Neural progenitor cell (in vitro differentiated cells): ENCODE results near the gene UNC5B. TPM values are rescaled to one million over a fixed set of nuclear protein-coding genes. Genes with fewer than 3 reads are reported as not detected.

ENCODE experiments used
- DNase-seq: peaks from one replicate; pipeline ENCODE4 v3.0.0-alpha.2; 2016; ENCODE audit warnings: low spot score
- H2AFZ ChIP-seq: fragments of 200-600 bp; sonication (generic); replicated peaks from 2 replicates; pipeline ENCODE4 v1.6.1; 2016; ENCODE audit warnings: antibody characterized with exemption
- H3F3A ChIP-seq: fragments of 200-600 bp; sonication (generic); 2 replicates; pipeline ENCODE4 v1.6.1; 2016; ENCODE audit warnings: antibody characterized with exemption, low read depth
- H3K27ac ChIP-seq: fragments of 200-600 bp; sonication (generic); 2 replicates; pipeline ENCODE4 v1.5.1; 2016; ENCODE audit warnings: mild to moderate bottlenecking
- H3K27me3 ChIP-seq: fragments of 200-600 bp; sonication (generic); 2 replicates; pipeline ENCODE4 v1.6.1; 2016; ENCODE audit warnings: mild to moderate bottlenecking, moderate library complexity
- H3K36me3 ChIP-seq: fragments of 200-600 bp; sonication (generic); 2 replicates; pipeline ENCODE4 v1.5.1; 2016
- H3K4me1 ChIP-seq: fragments of 200-600 bp; sonication (generic); 2 replicates; pipeline ENCODE4 v1.6.1; 2016; ENCODE audit warnings: mixed run types
- H3K4me2 ChIP-seq: fragments of 200-600 bp; sonication (generic); 2 replicates; pipeline ENCODE4 v1.6.1; 2016
- H3K4me3 ChIP-seq: fragments of 200-600 bp; sonication (generic); 2 replicates; pipeline ENCODE4 v1.5.1; 2016
- H3K79me2 ChIP-seq: fragments of 200-600 bp; sonication (generic); 2 replicates; pipeline ENCODE4 v1.6.1; 2016; ENCODE audit warnings: low read depth
- H3K9ac ChIP-seq: fragments of 200-600 bp; sonication (generic); 2 replicates; pipeline ENCODE4 v1.6.1; 2016
- H3K9me3 ChIP-seq: fragments of 200-600 bp; sonication (generic); 2 replicates; pipeline ENCODE4 v1.5.1; 2016; ENCODE audit warnings: low read depth
- H4K20me1 ChIP-seq: fragments of 200-600 bp; sonication (generic); 2 replicates; pipeline ENCODE4 v1.6.1; 2016; ENCODE audit warnings: low read depth
- H3K27ac Mint-ChIP-seq: 3 replicates; pipeline ENCODE4 v1.8.0; 2021; ENCODE audit warnings: mixed read lengths
- H3K27me3 Mint-ChIP-seq: 2 replicates; pipeline ENCODE4 v1.8.0; 2022; ENCODE audit warnings: low read depth, mild to moderate bottlenecking, inconsistent platforms, moderate library complexity, mixed read lengths; ENCODE audit not compliant: insufficient read depth
- H3K36me3 Mint-ChIP-seq: 3 replicates; pipeline ENCODE4 v1.8.0; 2021; ENCODE audit warnings: mixed read lengths
- H3K4me1 Mint-ChIP-seq: 3 replicates; pipeline ENCODE4 v1.8.0; 2021; ENCODE audit warnings: mixed read lengths
- H3K4me3 Mint-ChIP-seq: 3 replicates; pipeline ENCODE4 v1.8.0; 2021; ENCODE audit warnings: mild to moderate bottlenecking, moderate library complexity, mixed read lengths
- H3K9me3 Mint-ChIP-seq: 3 replicates; pipeline ENCODE4 v1.8.0; 2020; ENCODE audit warnings: mixed read lengths
- EZH2 ChIP-seq: fragments of 200-600 bp; sonication (generic); IDR thresholded peaks from 2 replicates; pipeline ENCODE4 v1.6.1; 2017; ENCODE audit warnings: antibody characterized with exemption, mild to moderate bottlenecking, moderate library complexity
- EZH2phosphoT487 ChIP-seq: fragments of 200-600 bp; sonication (generic); IDR thresholded peaks from 2 replicates; pipeline ENCODE4 v1.6.1; 2017; ENCODE audit warnings: antibody characterized with exemption
- total RNA-seq: library from RNA; depleted of rRNA; stranded (reverse); fragments of >200 nt; gene quantifications from 2 replicates; pipeline ENCODE4 v1.2.3, GENCODE V29; 2015; ENCODE audit warnings: low replicate concordance
- TF ChIP-seq, protein P1 (sequence below): fragments of 200-600 bp; sonication (generic); IDR thresholded peaks from 2 replicates; pipeline ENCODE4 v1.5.1; 2017; ENCODE audit warnings: antibody characterized with exemption, mild to moderate bottlenecking

Gene UNC5B
- total RNA-seq, 1 donor from 2014 or later = 3.3 TPM

DNA sequence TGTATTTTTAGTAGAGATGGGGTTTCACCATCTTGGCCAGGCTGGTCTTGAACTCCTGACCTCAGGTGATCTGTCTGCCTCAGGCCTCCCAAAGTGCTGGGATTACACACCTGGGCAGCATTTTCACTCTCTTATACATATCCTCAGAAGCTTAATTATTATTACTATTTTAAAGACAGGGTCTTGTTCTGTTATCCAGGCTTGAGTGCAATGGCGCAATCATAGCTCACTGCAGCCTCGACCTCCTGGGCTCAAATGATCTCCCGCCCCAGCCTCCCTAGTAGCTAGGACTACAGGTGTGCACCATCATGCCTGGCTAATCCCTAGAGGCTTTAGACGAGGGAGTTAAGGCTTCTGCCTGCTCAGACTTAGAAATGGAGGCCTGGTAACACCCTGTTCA, 26.3 kb downstream of the UNC5B start:
- H3K27ac Mint-ChIP-seq = no peak overlapping the region
- H3K36me3 Mint-ChIP-seq = no peaks in the 10 kb centered on the region
- no peaks in the 10 kb centered on the region for H3F3A ChIP-seq
- no peak overlapping the region for H3K27ac ChIP-seq
- peaks cover 47% of the 10 kb centered on the region for H3K4me1 Mint-ChIP-seq
- peaks cover 6% of the 10 kb centered on the region for H3K27me3 Mint-ChIP-seq
- DNase-seq = no peak
- no peaks in the 10 kb centered on the region for H3K27me3 ChIP-seq
- H3K4me2 ChIP-seq = no peak overlapping the region
- H3K4me1 ChIP-seq = peaks cover 21% of the 10 kb centered on the region
- H3K36me3 ChIP-seq = no peaks in the 10 kb centered on the region
- H3K4me3 Mint-ChIP-seq = no peak overlapping the region
- no peak overlapping the region for H3K9ac ChIP-seq
- H3K4me3 ChIP-seq = no peak overlapping the region
- no peak overlapping the region for H2AFZ ChIP-seq
- no peaks in the 10 kb centered on the region for H3K79me2 ChIP-seq
- H3K9me3 Mint-ChIP-seq = no peaks in the 10 kb centered on the region
- TF ChIP-seq, protein P1, sequence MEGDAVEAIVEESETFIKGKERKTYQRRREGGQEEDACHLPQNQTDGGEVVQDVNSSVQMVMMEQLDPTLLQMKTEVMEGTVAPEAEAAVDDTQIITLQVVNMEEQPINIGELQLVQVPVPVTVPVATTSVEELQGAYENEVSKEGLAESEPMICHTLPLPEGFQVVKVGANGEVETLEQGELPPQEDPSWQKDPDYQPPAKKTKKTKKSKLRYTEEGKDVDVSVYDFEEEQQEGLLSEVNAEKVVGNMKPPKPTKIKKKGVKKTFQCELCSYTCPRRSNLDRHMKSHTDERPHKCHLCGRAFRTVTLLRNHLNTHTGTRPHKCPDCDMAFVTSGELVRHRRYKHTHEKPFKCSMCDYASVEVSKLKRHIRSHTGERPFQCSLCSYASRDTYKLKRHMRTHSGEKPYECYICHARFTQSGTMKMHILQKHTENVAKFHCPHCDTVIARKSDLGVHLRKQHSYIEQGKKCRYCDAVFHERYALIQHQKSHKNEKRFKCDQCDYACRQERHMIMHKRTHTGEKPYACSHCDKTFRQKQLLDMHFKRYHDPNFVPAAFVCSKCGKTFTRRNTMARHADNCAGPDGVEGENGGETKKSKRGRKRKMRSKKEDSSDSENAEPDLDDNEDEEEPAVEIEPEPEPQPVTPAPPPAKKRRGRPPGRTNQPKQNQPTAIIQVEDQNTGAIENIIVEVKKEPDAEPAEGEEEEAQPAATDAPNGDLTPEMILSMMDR = no peak
- no peak for TF ChIP-seq EZH2
- no peak for TF ChIP-seq EZH2phosphoT487
- H4K20me1 ChIP-seq = no peaks in the 10 kb centered on the region
- no peaks in the 10 kb centered on the region for H3K9me3 ChIP-seq

DNA sequence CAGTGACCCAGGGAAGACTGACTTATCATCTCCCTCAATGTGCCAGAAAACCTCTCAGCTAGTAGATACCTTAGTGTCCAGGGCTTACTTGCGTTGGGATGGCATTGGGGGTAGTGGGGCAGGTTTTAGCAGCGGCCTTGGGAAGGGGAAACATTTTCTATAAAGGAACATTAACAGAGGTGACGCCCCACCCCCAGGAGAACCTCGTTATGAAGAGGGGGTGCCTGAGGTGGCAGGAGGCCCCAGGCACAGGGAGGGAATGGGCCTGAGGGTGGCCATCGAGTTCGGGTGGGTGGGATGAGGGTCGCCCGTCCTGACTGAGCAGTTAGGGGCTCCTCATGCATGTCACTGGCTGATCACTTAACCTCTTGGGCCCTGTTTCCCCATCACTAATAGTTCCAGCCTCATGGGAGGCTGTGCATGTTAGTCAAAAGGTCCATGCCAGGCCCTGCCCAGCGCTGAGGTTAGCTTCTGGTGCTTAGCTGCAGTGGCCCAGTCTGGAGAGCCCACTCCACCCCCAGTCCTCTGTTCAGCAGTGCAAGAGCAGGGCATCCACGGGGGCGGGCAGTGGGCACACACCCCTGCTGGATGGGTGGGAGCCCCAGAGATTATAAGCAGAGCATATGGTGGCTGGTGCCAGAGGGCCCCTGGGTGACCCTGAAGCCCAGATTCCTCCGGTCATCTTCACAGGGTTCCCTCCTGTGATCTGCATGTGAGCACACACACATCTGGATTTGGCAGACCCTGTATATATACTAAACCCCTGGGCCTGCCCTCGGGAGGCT, 27.0 kb downstream of the UNC5B start:
- H3K4me1 ChIP-seq = peaks cover 20% of the 10 kb centered on the region
- no peak overlapping the region for H3K4me2 ChIP-seq
- no peak overlapping the region for H2AFZ ChIP-seq
- Mint-ChIP-seq H3K27me3 (peaks cover 5% of the 10 kb centered on the region), H3K27ac (no peak overlapping the region), H3K4me1 (peaks cover 46% of the 10 kb centered on the region), H3K9me3 (no peaks in the 10 kb centered on the region), H3K36me3 (no peaks in the 10 kb centered on the region), H3K4me3 (no peak overlapping the region)
- no peaks in the 10 kb centered on the region for H3K9me3 ChIP-seq
- DNase-seq = no peak
- no peaks in the 10 kb centered on the region for H4K20me1 ChIP-seq
- H3K36me3 ChIP-seq = no peaks in the 10 kb centered on the region
- no peaks in the 10 kb centered on the region for H3F3A ChIP-seq
- no peak overlapping the region for H3K27ac ChIP-seq
- H3K79me2 ChIP-seq = no peaks in the 10 kb centered on the region
- H3K4me3 ChIP-seq = no peak overlapping the region
- TF ChIP-seq, protein P1 = no peak
- TF ChIP-seq EZH2 (no peak), EZH2phosphoT487 (no peak)
- no peaks in the 10 kb centered on the region for H3K27me3 ChIP-seq
- H3K9ac ChIP-seq = no peak overlapping the region

DNA sequence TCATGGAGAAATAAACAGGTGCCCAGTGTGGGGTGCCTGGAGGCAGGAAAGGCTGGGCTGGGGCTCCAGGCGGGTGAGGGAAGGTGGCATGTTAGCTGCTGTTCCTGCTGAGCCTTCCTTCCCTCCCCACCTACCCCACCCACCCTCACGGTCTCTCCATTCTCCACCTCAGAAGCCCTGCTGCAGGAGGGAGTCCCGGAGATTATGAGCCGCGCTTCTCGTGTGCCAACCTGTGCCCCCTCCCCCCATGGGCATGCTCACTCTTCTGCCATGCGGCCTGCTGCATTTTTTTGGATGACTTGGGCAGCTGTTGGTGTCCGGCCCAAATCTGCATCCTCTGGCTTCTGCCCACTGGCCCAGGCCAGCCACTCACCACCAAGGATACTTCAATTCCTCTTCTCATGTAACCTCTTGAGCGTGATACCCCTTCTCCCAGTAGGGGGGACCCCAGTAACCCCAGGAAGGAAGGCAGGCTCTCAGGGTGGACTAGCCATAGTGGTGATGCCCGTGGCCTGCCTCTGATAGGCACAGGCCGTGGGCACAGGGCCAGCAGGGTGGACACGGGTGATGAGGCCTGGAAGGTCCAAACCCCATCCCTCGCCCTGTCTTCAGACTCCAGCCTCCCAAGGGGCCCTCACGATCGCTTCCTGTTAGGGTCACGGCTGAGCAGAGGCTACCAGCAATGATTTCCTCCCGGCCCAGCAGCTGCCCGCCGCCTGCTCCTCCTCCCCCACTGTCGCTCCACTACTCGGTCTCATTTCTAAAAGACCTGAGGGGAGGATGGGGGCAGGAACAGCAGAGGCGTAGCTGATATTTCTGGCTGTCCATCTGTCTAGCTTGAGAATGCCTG, 27.8 kb downstream of the UNC5B start:
- no peak overlapping the region for H3K27ac Mint-ChIP-seq
- H3K4me3 Mint-ChIP-seq = no peak overlapping the region
- Histone ChIP-seq H3K36me3 (no peaks in the 10 kb centered on the region), H3K4me1 (peaks cover 20% of the 10 kb centered on the region), H3K27me3 (no peaks in the 10 kb centered on the region), H3K4me3 (no peak overlapping the region), H4K20me1 (no peaks in the 10 kb centered on the region), H3K9ac (no peak overlapping the region), H3K4me2 (no peak overlapping the region), H2AFZ (no peak overlapping the region), H3K27ac (no peak overlapping the region), H3K79me2 (no peaks in the 10 kb centered on the region), H3F3A (no peaks in the 10 kb centered on the region), H3K9me3 (no peaks in the 10 kb centered on the region)
- peaks cover 46% of the 10 kb centered on the region for H3K4me1 Mint-ChIP-seq
- H3K36me3 Mint-ChIP-seq = no peaks in the 10 kb centered on the region
- H3K27me3 Mint-ChIP-seq = peaks cover 8% of the 10 kb centered on the region
- TF ChIP-seq, protein P1 = no peak
- TF ChIP-seq EZH2 (no peak), EZH2phosphoT487 (no peak)
- no peak for DNase-seq
- H3K9me3 Mint-ChIP-seq = no peaks in the 10 kb centered on the region
